A549 (cell line): Measurements from ENCODE around the gene ADAM19. TPM values are rescaled to one million over a fixed set of nuclear protein-coding genes. Genes with fewer than 3 reads are reported as not detected.
A peak's percentile ranks its signal among the peaks of the same experiment; 100 is the strongest.

Experiments used
- ATAC-seq, 2 experiments: fragments of 200-7000 bp in 1 of 2; fragments of >200 bp in 1 of 2; cut with Nextera tagmentation in 1 of 2; cut with Tn5 transposase in 1 of 2; 3 replicates each; pipeline versions ENCODE4 v1.8.0 to v1.9.1; 2018 to 2020; ENCODE audit warnings: mild to moderate bottlenecking in 1 of 2, moderate library complexity in 1 of 2
- CTCF ChIA-PET: fragments of 300-600 bp; sonication (Branson Sonifier 250); formaldehyde crosslinking; extraction: SDS; loops from one replicate; lab custom pipeline; 2021; ENCODE audit warnings: antibody characterized with exemption, inconsistent platforms; lab: Yijun Ruan, JAX
- POLR2A ChIA-PET: fragments of 350-600 bp; formaldehyde crosslinking; extraction: SDS; loops from one replicate; lab custom pipeline; 2021; ENCODE audit warnings: antibody characterized with exemption, inconsistent platforms; lab: Yijun Ruan, JAX
- DNase-seq, 2 experiments: peaks; one replicate each; pipeline versions ENCODE4 v3.0.0 to v3.0.0-alpha.2; 2011 to 2016; ENCODE audit warnings: low read depth in 1 of 2, low spot score in 1 of 2
- FAIRE-seq: peaks from 2 replicates; lab custom pipeline; 2011; peaks lifted over from hg19 to GRCh38; lab: Jason Lieb, UNC
- H3K27ac ChIP-seq, 2 experiments: fragments of >200 bp; sonication (Bioruptor Twin); formaldehyde crosslinking; 3 replicates each; pipeline ENCODE4 v1.5.1; 2016 to 2017
- H3K4me1 ChIP-seq: fragments of >200 bp; sonication (Bioruptor Twin); formaldehyde crosslinking; 3 replicates; pipeline ENCODE4 v1.6.1; 2016
- H3K4me2 ChIP-seq: fragments of >200 bp; sonication (Bioruptor Twin); formaldehyde crosslinking; 3 replicates; pipeline ENCODE4 v1.6.1; 2016
- H3K4me3 ChIP-seq: fragments of >200 bp; sonication (Bioruptor Twin); formaldehyde crosslinking; 3 replicates; pipeline ENCODE4 v1.5.1; 2016
- H3K9me3 ChIP-seq: fragments of >200 bp; sonication (Bioruptor Twin); formaldehyde crosslinking; 3 replicates; pipeline ENCODE4 v1.6.1; 2016
- CBX2 ChIP-seq: fragments of 200-600 bp; sonication (generic); IDR thresholded peaks from 2 replicates; pipeline ENCODE4 v1.6.1; 2016; ENCODE audit warnings: low read depth, mild to moderate bottlenecking, borderline replicate concordance
- CBX8 ChIP-seq: fragments of 200-600 bp; sonication (generic); IDR thresholded peaks from 2 replicates; pipeline ENCODE4 v1.6.1; 2016
- CHD4 ChIP-seq: fragments of 200-600 bp; sonication (generic); IDR thresholded peaks from 2 replicates; pipeline ENCODE4 v1.6.1; 2016; ENCODE audit warnings: antibody characterized with exemption, mild to moderate bottlenecking, borderline replicate concordance
- CTCF ChIP-seq: fragments of >200 bp; sonication (Bioruptor Twin); formaldehyde crosslinking; IDR thresholded peaks from 3 replicates; pipeline ENCODE4 v1.5.1; 2016
- EHF ChIP-seq: fragments of 250-450 bp; sonication (Bioruptor Pico); IDR thresholded peaks from 2 replicates; pipeline ENCODE4 v1.5.0; 2020; ENCODE audit warnings: mild to moderate bottlenecking
- EHMT2 ChIP-seq: fragments of 200-600 bp; sonication (generic); IDR thresholded peaks from 2 replicates; pipeline ENCODE4 v1.6.1; 2016; ENCODE audit warnings: antibody characterized with exemption, low read depth, mild to moderate bottlenecking, moderate library complexity
- ELK1 ChIP-seq: fragments of 150-350 bp; IDR thresholded peaks from 2 replicates; pipeline ENCODE4 v1.6.1; 2014; ENCODE audit warnings: low read depth, mild to moderate bottlenecking, low read length
- FOSB ChIP-seq: fragments of 250-450 bp; sonication (Bioruptor Pico); IDR thresholded peaks from 2 replicates; pipeline ENCODE4 v1.5.0; 2020; ENCODE audit warnings: mild to moderate bottlenecking, moderate library complexity
- FOXS1 ChIP-seq: fragments of 250-450 bp; sonication (Bioruptor Pico); IDR thresholded peaks from 2 replicates; pipeline ENCODE4 v1.5.0; 2020; ENCODE audit warnings: mild to moderate bottlenecking, moderate library complexity
- GATA3 ChIP-seq: IDR thresholded peaks from 2 replicates; pipeline ENCODE4 v1.6.1; 2012; ENCODE audit warnings: borderline replicate concordance
- HDAC2 ChIP-seq: fragments of 200-600 bp; sonication (generic); IDR thresholded peaks from 2 replicates; pipeline ENCODE4 v1.6.1; 2016
- HEYL ChIP-seq: fragments of 250-450 bp; sonication (Bioruptor Pico); IDR thresholded peaks from 2 replicates; pipeline ENCODE4 v1.8.0; 2021; ENCODE audit warnings: mild to moderate bottlenecking, moderate library complexity
- HOXB5 ChIP-seq: fragments of 250-450 bp; sonication (Bioruptor Pico); IDR thresholded peaks from 2 replicates; pipeline ENCODE4 v1.5.0; 2020; ENCODE audit warnings: mild to moderate bottlenecking, moderate library complexity
- JUNB ChIP-seq: fragments of >200 bp; sonication (Bioruptor Twin); formaldehyde crosslinking; IDR thresholded peaks from 2 replicates; pipeline ENCODE4 v1.6.1; 2016
- KDM1A ChIP-seq: fragments of 200-600 bp; sonication (generic); IDR thresholded peaks from 2 replicates; pipeline ENCODE4 v1.6.1; 2016; ENCODE audit warnings: low read depth, mild to moderate bottlenecking
- MAFK ChIP-seq: fragments of 450-650 bp; IDR thresholded peaks from 2 replicates; pipeline ENCODE4 v1.6.1; 2014; ENCODE audit not compliant: partially characterized antibody
- MAZ ChIP-seq: fragments of 150-350 bp; IDR thresholded peaks from 2 replicates; pipeline ENCODE4 v1.6.1; 2014; ENCODE audit warnings: antibody characterized with exemption, low read depth, low read length, borderline replicate concordance
- NR3C1 ChIP-seq: fragments of >200 bp; sonication (Bioruptor Twin); formaldehyde crosslinking; IDR thresholded peaks from 3 replicates; pipeline ENCODE4 v1.6.1; 2017
- PHF8 ChIP-seq: fragments of 200-600 bp; sonication (generic); IDR thresholded peaks from 2 replicates; pipeline ENCODE4 v1.6.1; 2016; ENCODE audit warnings: low read depth, mild to moderate bottlenecking, antibody characterized with exemption, moderate library complexity, borderline replicate concordance
- POLR2A ChIP-seq: IDR thresholded peaks from 2 replicates; pipeline ENCODE4 v1.6.1; 2012; ENCODE audit warnings: mild to moderate bottlenecking, low read length
- POLR2AphosphoS2 ChIP-seq: conservative IDR thresholded peaks from 2 replicates; pipeline ENCODE4 v1.6.1; 2012; ENCODE audit warnings: low read length, improper control_type of control experiment, inconsistent platforms
- RAD21 ChIP-seq, 2 experiments: fragments of >200 bp in 1 of 2; sonication (Bioruptor Twin) in 1 of 2; formaldehyde crosslinking in 1 of 2; IDR thresholded peaks in 1 of 2; conservative IDR thresholded peaks in 1 of 2; 2 replicates in 1 of 2; 3 replicates in 1 of 2; pipeline ENCODE4 v1.6.1; 2012 to 2018; ENCODE audit warnings: inconsistent platforms in 1 of 2
- RFX5 ChIP-seq: fragments of 450-650 bp; IDR thresholded peaks from 2 replicates; pipeline ENCODE4 v1.7.1; 2014; ENCODE audit warnings: antibody characterized with exemption, mild to moderate bottlenecking, moderate library complexity
- USF2 ChIP-seq: fragments of 450-650 bp; IDR thresholded peaks from 2 replicates; pipeline ENCODE4 v1.6.1; 2014; ENCODE audit warnings: antibody characterized with exemption
- ZC3H11A ChIP-seq: fragments of 450-650 bp; IDR thresholded peaks from 2 replicates; pipeline ENCODE4 v1.6.1; 2014; ENCODE audit warnings: antibody characterized with exemption, mild to moderate bottlenecking
- WGBS: methylation state at CpG from one replicate; pipeline ENCODE4 v1.1.6; 2017; ENCODE audit errors: missing lambda C conversion rate; 5-methylcytosine and 5-hydroxymethylcytosine counted together
- polyA plus RNA-seq, 4 experiments: library from polyadenylated mRNA; depleted of rRNA in 3 of 4; stranded (reverse); fragments of >200 nt; fragmentation: RNase III in 1 of 4; extraction: RNeasy Plus Mini Kit Qiagen cat#74134 plus additional on column Dnase treatment in 1 of 4; gene quantifications; 2 replicates in 3 of 4; 3 replicates in 1 of 4; pipeline ENCODE4 v1.2.3, GENCODE V29; 2011 to 2017
- TF ChIP-seq, protein P1 (sequence below): fragments of 250-450 bp; sonication (Bioruptor Pico); IDR thresholded peaks from 2 replicates; pipeline ENCODE4 v1.5.0; 2021; ENCODE audit warnings: mild to moderate bottlenecking, moderate library complexity, borderline replicate concordance
- TF ChIP-seq, protein P2 (sequence below): fragments of >200 bp; sonication (Bioruptor Twin); formaldehyde crosslinking; IDR thresholded peaks from 2 replicates; pipeline ENCODE4 v1.6.1; 2016
- TF ChIP-seq, protein P3 (sequence below): IDR thresholded peaks from 2 replicates; pipeline ENCODE4 v1.6.1; 2012; ENCODE audit warnings: low read depth, borderline replicate concordance
- TF ChIP-seq, protein P4 (sequence below): fragments of >200 bp; sonication (Bioruptor Twin); formaldehyde crosslinking; IDR thresholded peaks from 3 replicates; pipeline ENCODE4 v1.6.1; 2016

The ADAM19 gene
- polyA plus RNA-seq, 2 of the 4 experiments (the other 2 are of a cell fraction), result 7.7 to 15.2 TPM

GRCh38 chr5:157576678-157577077 is 1.1 kb upstream of the ADAM19 start (continued):
- TF ChIP-seq, protein P1, sequence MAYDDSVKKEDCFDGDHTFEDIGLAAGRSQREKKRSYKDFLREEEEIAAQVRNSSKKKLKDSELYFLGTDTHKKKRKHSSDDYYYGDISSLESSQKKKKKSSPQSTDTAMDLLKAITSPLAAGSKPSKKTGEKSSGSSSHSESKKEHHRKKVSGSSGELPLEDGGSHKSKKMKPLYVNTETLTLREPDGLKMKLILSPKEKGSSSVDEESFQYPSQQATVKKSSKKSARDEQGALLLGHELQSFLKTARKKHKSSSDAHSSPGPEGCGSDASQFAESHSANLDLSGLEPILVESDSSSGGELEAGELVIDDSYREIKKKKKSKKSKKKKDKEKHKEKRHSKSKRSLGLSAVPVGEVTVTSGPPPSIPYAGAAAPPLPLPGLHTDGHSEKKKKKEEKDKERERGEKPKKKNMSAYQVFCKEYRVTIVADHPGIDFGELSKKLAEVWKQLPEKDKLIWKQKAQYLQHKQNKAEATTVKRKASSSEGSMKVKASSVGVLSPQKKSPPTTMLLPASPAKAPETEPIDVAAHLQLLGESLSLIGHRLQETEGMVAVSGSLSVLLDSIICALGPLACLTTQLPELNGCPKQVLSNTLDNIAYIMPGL (CRISPR knock-in tag), result no peak
- TF ChIP-seq, protein P2, sequence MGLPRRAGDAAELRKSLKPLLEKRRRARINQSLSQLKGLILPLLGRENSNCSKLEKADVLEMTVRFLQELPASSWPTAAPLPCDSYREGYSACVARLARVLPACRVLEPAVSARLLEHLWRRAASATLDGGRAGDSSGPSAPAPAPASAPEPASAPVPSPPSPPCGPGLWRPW, result no peak
- no peak for TF ChIP-seq FOXS1 (CRISPR knock-in tag)
- TF ChIP-seq, all 56 proteins: peak for 0

GRCh38 chr5:157574456-157575380 is 857 bp downstream of the ADAM19 start:
- WGBS, result 39% methylated on average over 51 of the region's 61 CpGs
- Histone ChIP-seq H3K9me3 (no peaks in the 10 kb centered on the region), H3K4me1 (peaks cover 11% of the 10 kb centered on the region; the same call in 1 of the 3 replicates), H3K27ac (peak overlapping the region; percentile 83 to 94), H3K4me3 (peak overlapping the region; percentile 70), H3K4me2 (peak overlapping the region; percentile 83)
- POLR2A ChIA-PET, result interaction anchor here (0.6 to 1.4 kb wide), 3 partner anchors 58 to 163 kb away, joined by 3 to 4 read pairs (median 3); no protein-coding TSS in a partner anchor
- DNase-seq (peak in 1 of 2 experiments; percentile 21), FAIRE-seq (no peak), ATAC-seq (peak; percentile 72 to 77)
- CTCF ChIA-PET, result no interaction called here
- TF ChIP-seq CBX8 (no peak), PHF8 (no peak), FOXS1 (CRISPR knock-in tag) (no peak), ZC3H11A (no peak), RAD21 (conservative IDR thresholded peaks at IDR 0.05 in 1 of 2, IDR thresholded peaks at IDR 0.05 in 1 of 2) (peak in 1 of 2 experiments; percentile 10; a peak in 1 of 5 replicates), CHD4 (peak; percentile 85), POLR2A (no peak), MAFK (no peak), EHF (CRISPR knock-in tag) (no peak), USF2 (no peak), GATA3 (no peak), CTCF (no peak), EHMT2 (no peak), POLR2AphosphoS2 (no peak), MAZ (no peak), FOSB (no peak), RFX5 (no peak), HOXB5 (no peak), ELK1 (no peak), CBX2 (no peak), HDAC2 (peak; percentile 52; the same call in 1 of the 2 replicates), KDM1A (peak; percentile 96; the same call in 1 of the 2 replicates), NR3C1 (no peak), JUNB (no peak), HEYL (CRISPR knock-in tag) (no peak)
- TF ChIP-seq, protein P3, sequence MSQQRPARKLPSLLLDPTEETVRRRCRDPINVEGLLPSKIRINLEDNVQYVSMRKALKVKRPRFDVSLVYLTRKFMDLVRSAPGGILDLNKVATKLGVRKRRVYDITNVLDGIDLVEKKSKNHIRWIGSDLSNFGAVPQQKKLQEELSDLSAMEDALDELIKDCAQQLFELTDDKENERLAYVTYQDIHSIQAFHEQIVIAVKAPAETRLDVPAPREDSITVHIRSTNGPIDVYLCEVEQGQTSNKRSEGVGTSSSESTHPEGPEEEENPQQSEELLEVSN, result no peak
- TF ChIP-seq, protein P4, sequence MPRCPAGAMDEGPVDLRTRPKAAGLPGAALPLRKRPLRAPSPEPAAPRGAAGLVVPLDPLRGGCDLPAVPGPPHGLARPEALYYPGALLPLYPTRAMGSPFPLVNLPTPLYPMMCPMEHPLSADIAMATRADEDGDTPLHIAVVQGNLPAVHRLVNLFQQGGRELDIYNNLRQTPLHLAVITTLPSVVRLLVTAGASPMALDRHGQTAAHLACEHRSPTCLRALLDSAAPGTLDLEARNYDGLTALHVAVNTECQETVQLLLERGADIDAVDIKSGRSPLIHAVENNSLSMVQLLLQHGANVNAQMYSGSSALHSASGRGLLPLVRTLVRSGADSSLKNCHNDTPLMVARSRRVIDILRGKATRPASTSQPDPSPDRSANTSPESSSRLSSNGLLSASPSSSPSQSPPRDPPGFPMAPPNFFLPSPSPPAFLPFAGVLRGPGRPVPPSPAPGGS, result no peak
